GM12875 (cell line): ENCODE data around the gene NAA16.

Source experiments
- H3K4me3 ChIP-seq: one replicate; pipeline ENCODE4 v1.5.1; 2011; ENCODE audit warnings: low read depth, low read length, control low read depth
- TF ChIP-seq, protein P1 (sequence below): IDR thresholded peaks from 2 replicates; pipeline ENCODE4 v1.5.1; 2011; ENCODE audit warnings: low read depth, mild to moderate bottlenecking, control low read depth, inconsistent platforms, low read length, moderate library complexity, borderline replicate concordance; ENCODE audit not compliant: insufficient read depth

NAA16 gene

DNA sequence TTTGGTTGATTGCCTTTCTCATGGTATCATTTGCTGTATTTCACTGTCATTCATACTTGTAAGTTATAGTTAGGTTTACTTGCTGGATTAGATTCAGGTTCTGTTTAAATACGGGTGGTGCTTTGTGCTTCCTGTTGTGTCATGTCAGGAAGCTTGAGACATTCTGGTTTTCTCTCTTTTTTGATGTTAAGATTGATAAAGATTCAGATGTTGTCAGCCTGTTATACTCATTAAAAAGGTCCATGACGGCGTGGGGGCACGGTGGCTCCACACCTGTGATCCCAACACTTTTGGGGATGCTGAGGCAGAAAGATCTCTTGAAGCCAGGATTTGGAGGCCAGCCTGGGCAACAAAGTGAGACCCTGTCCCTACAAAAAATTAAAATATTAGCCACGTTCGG lies 45.7 kb downstream of the NAA16 start:
- H3K4me3 ChIP-seq = no peak overlapping the region
- TF ChIP-seq, protein P1, sequence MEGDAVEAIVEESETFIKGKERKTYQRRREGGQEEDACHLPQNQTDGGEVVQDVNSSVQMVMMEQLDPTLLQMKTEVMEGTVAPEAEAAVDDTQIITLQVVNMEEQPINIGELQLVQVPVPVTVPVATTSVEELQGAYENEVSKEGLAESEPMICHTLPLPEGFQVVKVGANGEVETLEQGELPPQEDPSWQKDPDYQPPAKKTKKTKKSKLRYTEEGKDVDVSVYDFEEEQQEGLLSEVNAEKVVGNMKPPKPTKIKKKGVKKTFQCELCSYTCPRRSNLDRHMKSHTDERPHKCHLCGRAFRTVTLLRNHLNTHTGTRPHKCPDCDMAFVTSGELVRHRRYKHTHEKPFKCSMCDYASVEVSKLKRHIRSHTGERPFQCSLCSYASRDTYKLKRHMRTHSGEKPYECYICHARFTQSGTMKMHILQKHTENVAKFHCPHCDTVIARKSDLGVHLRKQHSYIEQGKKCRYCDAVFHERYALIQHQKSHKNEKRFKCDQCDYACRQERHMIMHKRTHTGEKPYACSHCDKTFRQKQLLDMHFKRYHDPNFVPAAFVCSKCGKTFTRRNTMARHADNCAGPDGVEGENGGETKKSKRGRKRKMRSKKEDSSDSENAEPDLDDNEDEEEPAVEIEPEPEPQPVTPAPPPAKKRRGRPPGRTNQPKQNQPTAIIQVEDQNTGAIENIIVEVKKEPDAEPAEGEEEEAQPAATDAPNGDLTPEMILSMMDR = no peak

DNA sequence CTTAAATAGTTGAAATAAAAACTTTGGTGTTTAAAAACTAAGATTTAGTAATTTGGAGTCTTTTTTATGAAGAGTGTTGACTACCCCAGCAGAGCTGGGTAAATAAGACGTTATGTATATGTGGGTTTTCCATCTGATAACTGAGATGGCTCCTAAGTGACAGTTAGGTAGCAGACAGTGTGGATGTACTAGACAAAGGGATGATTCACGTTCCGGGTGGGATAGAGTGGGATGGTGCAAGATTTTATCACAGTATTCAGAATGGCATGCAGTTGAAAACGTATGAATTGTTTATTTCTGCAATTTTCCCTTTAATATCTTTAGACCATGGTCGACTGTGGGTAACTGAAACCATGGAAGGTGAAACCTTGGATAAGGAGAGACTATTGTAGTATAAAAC lies 50.4 kb downstream of the NAA16 start:
- TF ChIP-seq, protein P1 = no peak
- H3K4me3 ChIP-seq = no peak overlapping the region

DNA sequence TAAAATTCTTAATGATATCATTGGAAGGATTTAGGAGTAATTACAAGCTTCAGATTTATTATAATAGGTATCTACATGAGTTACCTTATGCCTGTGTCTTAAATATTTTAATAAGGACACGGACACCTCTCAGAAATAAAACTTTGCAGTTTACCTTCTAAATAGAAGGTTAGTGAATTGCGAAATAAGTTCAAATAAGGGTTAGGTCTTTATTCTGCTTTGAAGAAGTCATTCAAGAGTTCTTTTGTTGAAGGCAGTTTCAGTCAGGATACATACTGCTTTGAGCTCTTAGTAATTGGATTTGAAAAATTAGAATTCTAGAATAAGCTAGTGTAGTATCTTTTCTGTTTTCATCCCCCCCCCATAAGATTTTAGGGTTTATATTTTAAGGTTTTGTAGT lies 53.0 kb downstream of the NAA16 start:
- TF ChIP-seq, protein P1 = no peak
- H3K4me3 ChIP-seq = no peak overlapping the region

DNA sequence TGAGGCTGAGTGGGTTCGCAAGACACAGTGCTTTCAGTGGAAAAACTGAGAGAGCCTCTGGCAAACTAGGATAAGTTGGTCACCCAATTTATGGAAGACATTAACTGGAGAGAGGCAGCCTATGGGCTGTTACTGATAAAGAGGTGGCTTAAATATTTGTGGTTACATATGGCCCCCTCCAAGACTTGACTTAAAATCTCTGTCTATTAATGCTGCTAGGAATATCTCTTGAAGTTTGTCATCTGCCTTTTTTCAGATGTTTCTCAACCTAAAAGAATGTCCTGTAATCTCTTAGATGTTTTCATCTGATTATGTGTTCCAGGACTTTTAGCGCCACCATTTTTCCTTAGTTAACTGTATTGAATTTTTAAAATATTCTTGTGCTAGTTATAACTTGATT lies 54.6 kb downstream of the NAA16 start:
- H3K4me3 ChIP-seq = no peak overlapping the region
- TF ChIP-seq, protein P1 = no peak

DNA sequence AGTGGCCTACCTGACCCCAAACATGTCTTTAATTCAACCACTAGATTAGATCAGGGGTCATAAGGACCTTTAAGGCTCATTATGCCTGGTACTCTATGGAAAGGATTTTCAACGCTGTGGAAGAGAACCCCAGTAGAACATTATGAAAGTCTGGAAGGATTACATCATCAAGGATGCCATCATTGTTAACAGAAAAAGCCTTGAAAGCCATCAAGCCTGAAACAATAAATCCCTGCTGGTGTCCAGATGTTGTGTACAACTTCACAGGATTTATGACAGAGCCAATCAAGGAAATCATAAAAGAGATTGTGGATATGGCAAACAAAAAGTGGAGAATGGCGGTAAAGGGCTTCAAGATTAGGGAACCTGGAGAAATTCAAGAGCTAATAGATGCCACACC lies 59.7 kb downstream of the NAA16 start:
- TF ChIP-seq, protein P1 = no peak

DNA sequence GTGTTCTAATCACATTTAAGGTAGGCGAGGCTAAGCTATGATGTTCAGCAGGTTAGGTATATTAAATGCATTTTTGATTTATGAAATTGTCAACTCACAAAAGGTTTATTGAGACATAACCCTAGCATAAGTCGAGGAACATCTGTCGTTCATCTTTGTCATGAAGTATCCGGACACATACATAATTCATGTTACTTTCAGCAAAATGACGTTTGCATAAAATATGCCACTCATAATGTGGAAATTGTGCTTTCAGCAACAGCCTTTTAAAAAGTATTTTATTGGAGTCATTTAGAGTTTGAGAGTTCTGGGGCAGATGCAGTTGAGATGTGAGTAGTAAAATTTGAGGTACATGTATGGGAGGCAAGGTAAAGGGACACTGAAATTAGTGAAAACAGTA lies 66.4 kb downstream of the NAA16 start:
- TF ChIP-seq, protein P1 = no peak
- no peak overlapping the region for H3K4me3 ChIP-seq

More for the DNA sequence above, 59.7 kb downstream of the NAA16 start:
- no peak overlapping the region for H3K4me3 ChIP-seq

DNA sequence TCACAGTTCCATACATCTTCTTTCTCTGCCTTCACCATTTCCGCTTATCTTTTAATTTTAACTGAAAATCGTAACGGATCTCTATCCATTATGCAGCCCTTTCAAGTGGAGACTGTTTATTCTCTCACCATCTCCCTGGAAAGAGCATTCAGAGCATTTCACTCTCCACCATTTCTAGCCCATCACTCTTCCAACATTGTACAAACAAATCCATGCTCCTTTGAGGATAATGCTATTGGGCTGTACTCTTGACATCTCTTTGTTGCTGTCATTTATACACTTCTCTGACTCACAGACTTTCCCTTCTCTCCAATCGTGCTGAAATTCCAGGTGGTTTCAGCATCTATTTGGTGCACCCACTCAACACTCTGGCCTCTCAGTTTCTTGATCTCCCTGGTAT lies 71.4 kb downstream of the NAA16 start:
- no peak overlapping the region for H3K4me3 ChIP-seq
- TF ChIP-seq, protein P1 = no peak
